Activated CD4-positive, alpha-beta T cell treated with anti-CD3 and anti-CD28 coated beads, Interleukin-2, amount 50 U/mL, for 24 hours (primary cell): Measurements from ENCODE around the gene BMP8B.
"Not testable (repeated sequence)": the region's sequence is repeated elsewhere in the genome, so short reads cannot be mapped to it uniquely, and the experiment has no call there.

Experiments used
- DNase-seq, 2 donors: peaks; one replicate each; pipeline ENCODE4 v3.0.0-alpha.2; 2020; ENCODE audit warnings: low read depth in 1 of 2, low spot score in 1 of 2

BMP8B gene

DNA sequence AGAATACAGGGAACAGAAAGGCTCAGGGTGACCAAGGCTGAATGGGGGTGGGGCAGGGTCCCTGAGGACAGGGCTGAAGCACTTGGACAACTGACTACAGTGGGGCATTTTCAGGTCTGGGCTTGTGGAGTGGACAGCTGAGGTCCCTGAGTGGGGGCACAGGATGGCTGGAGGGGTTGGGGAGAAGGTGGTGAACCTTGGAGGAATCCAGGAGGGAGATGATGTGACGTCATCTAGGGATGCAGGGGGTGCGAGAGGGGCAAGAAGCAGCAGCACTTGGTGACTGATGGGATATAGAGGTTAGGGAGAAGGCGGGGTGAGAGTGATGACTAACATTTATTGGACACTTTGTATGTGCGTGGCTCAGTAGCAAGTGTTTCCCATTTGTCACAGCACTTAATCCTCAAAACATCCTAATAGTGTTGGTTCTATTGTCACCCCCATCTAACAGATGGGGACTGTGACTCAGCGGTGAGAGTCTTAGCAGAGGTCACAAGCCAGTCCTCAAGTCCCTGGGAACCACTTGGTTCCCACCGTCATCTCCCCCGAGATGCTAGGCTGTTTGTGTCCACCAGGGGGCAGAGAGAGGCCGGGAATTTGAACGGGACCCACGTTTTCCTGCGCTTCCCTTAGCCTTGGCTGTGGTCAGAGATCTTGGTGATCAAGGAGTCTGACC lies 27.9 kb upstream of the BMP8B start:
- DNase-seq, result peak; percentile 17 to 32

GRCh38 chr1:39812913-39813312 lies 24.2 kb upstream of the BMP8B start:
- no peak for DNase-seq

GRCh38 chr1:39808784-39809517 lies 20.3 kb upstream of the BMP8B start:
- DNase-seq, result no peak

DNA sequence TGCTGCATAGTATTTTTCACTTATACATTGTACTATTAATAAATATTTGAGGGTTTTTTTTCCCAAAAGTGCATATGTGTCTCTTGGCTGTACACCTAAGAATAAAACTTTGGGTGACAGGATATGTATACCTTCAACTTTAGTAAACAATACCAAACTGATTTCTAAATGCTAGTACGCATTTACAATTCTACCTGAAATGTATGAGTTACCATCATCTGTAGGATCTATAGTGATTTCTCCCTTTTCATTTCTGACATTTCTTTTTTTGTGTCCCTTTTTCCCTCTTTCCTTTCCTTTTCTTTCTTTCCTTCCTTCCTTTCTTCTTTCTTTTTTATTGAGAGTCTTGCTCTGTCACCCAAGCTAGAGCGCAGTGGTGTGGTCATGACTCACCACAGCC lies 16.7 kb upstream of the BMP8B start:
- no peak for DNase-seq

GRCh38 chr1:39802496-39803260 lies 14.0 kb upstream of the BMP8B start:
- no peak for DNase-seq

DNA sequence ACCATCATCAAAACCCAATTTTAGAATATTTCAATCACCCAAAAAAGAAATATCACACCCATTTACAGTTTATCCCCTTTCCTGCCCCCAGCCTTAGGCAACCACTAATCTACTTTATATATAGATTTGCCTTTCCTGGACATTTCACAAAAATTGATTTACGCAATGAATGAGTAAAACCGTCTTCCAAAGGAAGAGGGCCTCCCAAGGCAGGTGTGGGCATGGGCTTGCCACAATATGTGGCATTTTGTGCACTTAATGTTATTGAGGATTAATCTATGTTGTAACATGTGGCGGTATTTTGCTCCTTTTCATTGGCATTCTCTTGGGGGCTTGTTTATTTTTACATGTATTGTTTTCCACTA lies 11.8 kb upstream of the BMP8B start:
- no peak for DNase-seq

DNA sequence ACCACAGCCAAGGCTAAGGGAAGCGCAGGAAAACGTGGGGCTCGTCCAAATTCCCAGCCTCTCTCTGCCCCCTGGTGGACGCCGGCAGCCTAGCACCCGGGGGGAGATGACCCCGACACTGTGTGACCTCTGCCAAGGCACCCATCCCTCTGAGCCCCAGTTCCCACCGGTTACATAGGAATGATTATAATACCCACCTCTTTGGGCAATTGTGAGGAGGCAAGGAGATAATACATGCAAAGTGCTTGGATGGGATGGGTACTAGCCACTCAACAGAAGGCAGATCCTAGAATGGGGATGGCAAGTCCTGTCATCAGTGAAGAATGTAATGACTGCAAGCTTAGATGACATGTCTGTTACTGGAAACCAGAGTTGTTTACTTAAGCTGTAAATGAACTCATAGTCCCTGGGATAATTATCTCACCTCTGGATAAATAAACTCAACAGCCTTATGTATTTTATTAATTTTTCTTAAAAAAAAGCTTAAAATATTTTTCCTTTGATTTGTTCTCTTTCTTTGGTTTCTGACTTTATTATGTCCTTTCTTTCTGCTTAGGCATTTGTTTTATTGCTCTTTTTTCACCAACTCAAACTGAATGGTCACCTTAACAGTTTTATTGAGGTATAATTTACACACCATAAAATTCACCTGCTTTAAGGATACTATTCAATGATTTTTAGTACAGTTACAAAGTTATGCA lies 11.3 kb upstream of the BMP8B start:
- peak; percentile 55 to 62 for DNase-seq

GRCh38 chr1:39798859-39799769 lies 10.4 kb upstream of the BMP8B start:
- DNase-seq, result peak; percentile 65 to 84

DNA sequence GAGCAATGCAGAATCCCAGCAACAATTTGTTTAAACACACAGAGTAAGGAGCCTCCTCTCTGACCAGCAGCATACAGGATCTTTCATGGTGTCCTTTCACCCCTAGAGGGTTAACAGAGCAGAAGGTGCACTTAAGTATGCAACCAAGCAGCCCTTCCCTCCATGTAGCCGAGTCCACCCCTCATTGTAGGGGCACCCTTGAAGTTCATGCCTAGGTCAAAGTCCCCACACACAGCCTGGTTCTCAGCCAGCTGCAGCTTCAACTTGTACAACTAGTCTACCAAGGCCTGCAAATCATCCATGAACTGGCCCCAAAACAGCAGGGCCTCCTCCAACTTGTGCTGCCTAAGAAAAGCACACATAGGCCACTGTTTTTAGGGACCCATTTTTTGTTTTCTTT lies 7.0 kb upstream of the BMP8B start:
- DNase-seq, result no peak

- no peak for DNase-seq
Measured at GRCh38 chr1:39791838-39792237, 3.2 kb upstream of the BMP8B start.

DNA sequence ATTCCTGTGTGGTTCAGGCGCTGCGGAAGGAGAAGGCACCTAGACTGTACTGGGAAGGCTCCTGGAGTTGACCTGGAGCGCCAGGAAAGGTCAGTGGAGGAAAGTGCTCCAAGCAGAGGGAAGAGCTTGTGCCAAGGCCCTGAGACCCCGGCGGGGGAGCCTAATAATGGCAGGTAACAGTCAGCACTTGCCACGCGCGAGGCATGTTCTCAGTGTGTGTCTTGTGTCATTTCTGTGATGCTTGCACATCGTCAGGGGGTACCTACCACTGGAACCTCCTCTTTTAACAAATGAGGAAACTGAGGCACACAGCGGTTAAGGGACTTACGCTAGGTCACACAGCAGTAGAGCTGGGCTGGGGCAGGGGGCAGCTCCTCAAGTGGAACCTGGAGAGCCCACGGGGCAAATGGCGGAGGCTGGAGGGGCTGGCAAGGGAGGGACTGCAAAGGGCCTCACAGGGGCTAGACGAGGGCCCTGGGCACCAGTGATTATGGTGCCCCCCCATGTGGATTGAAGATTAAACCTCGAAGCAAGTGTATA lies 976 bp upstream of the BMP8B start:
- DNase-seq, result no peak

GRCh38 chr1:39788426-39788757 lies 273 bp downstream of the BMP8B start:
- no peak for DNase-seq

DNA sequence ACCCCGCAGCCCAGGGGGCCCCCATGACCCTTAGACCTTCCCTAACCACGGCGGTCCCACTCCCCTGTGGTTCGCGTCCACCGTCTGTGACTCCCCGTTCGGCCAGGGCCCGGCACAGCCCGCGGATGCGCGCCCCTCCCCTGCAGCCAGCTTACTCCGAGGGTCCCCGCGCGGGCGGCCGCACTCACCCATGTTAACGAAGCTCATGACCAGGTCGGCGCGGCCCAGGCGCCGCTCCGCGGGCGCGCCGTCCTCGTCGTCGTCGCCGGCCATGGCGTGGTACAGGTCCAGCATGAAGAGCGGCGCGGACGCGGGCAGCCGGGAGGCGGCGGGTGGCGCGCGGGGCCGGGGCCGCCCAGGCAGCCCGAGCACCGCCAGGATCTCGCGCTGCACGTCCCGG lies 701 bp downstream of the BMP8B start:
- not testable (repeated sequence) for DNase-seq

DNA sequence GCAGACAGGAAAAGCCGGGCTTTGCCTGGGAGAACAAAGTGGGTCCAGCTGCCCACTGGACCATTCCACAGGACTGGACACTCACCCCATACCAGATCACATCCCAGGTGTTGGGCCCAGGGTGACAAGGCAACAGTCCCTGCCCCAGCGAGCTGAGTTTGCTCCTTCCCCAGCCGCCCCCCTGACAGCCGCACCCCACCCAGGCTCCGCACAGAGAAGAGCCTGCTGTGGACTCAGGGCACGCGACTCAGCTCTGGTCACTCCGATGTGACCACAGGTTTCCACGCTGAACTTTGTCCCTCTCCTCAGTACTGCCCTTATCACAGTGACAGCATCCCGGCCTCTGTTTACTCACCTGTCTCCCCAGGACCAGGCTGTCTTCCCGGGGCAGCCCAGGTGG lies 1.2 kb downstream of the BMP8B start:
- DNase-seq, result no peak

DNA sequence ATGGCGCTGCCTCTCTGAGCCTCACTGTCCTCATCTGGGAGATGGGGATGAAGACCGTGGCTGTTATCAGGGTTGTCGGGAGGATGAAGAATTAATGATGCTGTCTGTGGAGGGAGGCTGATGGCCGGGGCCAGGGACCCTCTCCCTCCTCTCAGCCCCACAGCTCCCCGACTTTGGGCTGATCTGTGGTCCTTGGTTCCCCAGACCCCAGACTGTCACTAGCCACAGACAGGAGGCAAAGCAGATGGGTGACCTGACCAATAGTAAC lies 1.6 kb downstream of the BMP8B start:
- DNase-seq, result not testable (repeated sequence)

GRCh38 chr1:39786303-39787107 lies 2.2 kb downstream of the BMP8B start:
- not testable (repeated sequence) for DNase-seq

- DNase-seq, result not testable (repeated sequence)
Measured at GRCh38 chr1:39782685-39783084, 6.0 kb downstream of the BMP8B start.

DNA sequence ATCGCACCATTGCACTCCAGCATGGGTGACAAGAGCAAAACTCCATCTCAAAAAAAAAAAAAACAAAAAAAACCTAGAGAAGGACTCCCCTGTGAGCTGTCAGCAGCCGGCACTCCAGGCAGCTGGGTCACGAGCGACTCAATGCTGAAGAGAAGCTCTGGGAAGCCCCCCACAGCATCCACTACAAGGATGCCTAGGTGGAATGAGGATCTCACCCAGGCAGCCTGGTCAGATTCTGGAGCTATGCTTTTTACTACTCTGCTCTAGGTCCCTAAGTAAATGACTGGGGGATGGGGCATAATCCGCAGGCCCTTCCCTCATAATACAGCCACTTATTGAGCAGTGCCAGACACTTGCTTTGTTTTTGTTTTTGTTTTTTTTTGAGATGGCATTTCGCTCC lies 6.6 kb downstream of the BMP8B start:
- DNase-seq, result no peak

GRCh38 chr1:39781349-39781715 lies 7.3 kb downstream of the BMP8B start:
- DNase-seq, result no peak

DNA sequence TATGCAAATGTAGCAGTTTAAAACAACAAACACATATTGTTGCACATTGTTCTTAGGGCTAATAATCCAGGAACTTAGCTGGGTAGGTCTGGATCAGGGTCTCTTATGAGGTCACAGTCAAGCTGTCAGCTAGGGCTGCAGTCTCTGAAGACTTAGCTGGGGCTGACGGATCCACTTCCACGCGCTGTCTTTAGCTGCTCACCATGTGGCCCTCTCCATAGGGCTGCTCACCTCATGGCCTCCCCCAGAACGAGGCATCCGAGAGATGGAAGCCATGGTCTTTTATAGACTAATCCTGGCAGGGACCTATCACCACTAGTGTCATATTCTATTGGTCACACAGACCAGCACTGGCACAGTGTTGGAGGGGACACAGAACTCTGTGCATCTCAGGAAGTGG lies 8.8 kb downstream of the BMP8B start:
- DNase-seq, result no peak
